WTC11 (cell line): ENCODE results near the gene FITM1.

Experiments
- CREB1 ChIP-seq: sonication (generic); formaldehyde crosslinking; IDR thresholded peaks from 2 replicates; pipeline ENCODE4 v1.8.0; 2023; ENCODE audit warnings: mild to moderate bottlenecking, missing genetic modification reagents
- NR1H2 ChIP-seq: sonication (generic); formaldehyde crosslinking; IDR thresholded peaks from 2 replicates; pipeline ENCODE4 v1.9.0; 2021; ENCODE audit warnings: mild to moderate bottlenecking, moderate library complexity, missing genetic modification reagents
- SOX15 ChIP-seq: fragments of 250-450 bp; sonication (Bioruptor Pico); IDR thresholded peaks from 2 replicates; pipeline ENCODE4 v1.9.0; 2021; ENCODE audit warnings: mild to moderate bottlenecking
- TCF7 ChIP-seq: sonication (generic); formaldehyde crosslinking; IDR thresholded peaks from 2 replicates; pipeline ENCODE4 v1.8.0; 2022; ENCODE audit warnings: mild to moderate bottlenecking, low read depth, missing genetic modification reagents, moderate library complexity
- ZNF121 ChIP-seq: sonication (generic); formaldehyde crosslinking; IDR thresholded peaks from 2 replicates; pipeline ENCODE4 v1.8.0; 2023; ENCODE audit warnings: missing genetic modification reagents
- ZNF317 ChIP-seq: sonication (generic); formaldehyde crosslinking; IDR thresholded peaks from 2 replicates; pipeline ENCODE4 v1.8.1; 2023; ENCODE audit warnings: low read depth, mild to moderate bottlenecking, moderate library complexity, missing genetic modification reagents, borderline replicate concordance
- TF ChIP-seq, protein P1 (sequence below): fragments of 200-600 bp; IDR thresholded peaks from 2 replicates; pipeline ENCODE4 v1.8.0; 2022; ENCODE audit warnings: antibody characterized with exemption
- TF ChIP-seq, protein P2 (sequence below): sonication (generic); formaldehyde crosslinking; IDR thresholded peaks from 2 replicates; pipeline ENCODE4 v1.8.1; 2022; ENCODE audit warnings: low read depth, mild to moderate bottlenecking, moderate library complexity, missing genetic modification reagents, borderline replicate concordance
- TF ChIP-seq, protein P3 (sequence below): sonication (generic); formaldehyde crosslinking; IDR thresholded peaks from 2 replicates; pipeline ENCODE4 v1.8.0; 2022; ENCODE audit warnings: mild to moderate bottlenecking, missing genetic modification reagents

GRCh38 chr14:24087004-24087403, 43.5 kb upstream of the FITM1 start:
- TF ChIP-seq, protein P1, sequence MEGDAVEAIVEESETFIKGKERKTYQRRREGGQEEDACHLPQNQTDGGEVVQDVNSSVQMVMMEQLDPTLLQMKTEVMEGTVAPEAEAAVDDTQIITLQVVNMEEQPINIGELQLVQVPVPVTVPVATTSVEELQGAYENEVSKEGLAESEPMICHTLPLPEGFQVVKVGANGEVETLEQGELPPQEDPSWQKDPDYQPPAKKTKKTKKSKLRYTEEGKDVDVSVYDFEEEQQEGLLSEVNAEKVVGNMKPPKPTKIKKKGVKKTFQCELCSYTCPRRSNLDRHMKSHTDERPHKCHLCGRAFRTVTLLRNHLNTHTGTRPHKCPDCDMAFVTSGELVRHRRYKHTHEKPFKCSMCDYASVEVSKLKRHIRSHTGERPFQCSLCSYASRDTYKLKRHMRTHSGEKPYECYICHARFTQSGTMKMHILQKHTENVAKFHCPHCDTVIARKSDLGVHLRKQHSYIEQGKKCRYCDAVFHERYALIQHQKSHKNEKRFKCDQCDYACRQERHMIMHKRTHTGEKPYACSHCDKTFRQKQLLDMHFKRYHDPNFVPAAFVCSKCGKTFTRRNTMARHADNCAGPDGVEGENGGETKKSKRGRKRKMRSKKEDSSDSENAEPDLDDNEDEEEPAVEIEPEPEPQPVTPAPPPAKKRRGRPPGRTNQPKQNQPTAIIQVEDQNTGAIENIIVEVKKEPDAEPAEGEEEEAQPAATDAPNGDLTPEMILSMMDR: no peak
- no peak for TF ChIP-seq ZNF121 (CRISPR knock-in tag)
- TF ChIP-seq TCF7 (CRISPR knock-in tag): no peak
- TF ChIP-seq, protein P2, sequence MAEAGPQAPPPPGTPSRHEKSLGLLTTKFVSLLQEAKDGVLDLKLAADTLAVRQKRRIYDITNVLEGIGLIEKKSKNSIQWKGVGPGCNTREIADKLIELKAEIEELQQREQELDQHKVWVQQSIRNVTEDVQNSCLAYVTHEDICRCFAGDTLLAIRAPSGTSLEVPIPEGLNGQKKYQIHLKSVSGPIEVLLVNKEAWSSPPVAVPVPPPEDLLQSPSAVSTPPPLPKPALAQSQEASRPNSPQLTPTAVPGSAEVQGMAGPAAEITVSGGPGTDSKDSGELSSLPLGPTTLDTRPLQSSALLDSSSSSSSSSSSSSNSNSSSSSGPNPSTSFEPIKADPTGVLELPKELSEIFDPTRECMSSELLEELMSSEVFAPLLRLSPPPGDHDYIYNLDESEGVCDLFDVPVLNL (CRISPR knock-in tag): no peak
- TF ChIP-seq, protein P3, sequence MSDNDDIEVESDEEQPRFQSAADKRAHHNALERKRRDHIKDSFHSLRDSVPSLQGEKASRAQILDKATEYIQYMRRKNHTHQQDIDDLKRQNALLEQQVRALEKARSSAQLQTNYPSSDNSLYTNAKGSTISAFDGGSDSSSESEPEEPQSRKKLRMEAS (CRISPR knock-in tag): no peak
- TF ChIP-seq NR1H2 (CRISPR knock-in tag): no peak
- TF ChIP-seq CREB1 (CRISPR knock-in tag): no peak
- TF ChIP-seq SOX15 (CRISPR knock-in tag): no peak
- no peak for TF ChIP-seq ZNF317
